GM20431 (cell line): Measurements from ENCODE around the gene ZNF18.
"Not testable (repeated sequence)": the region's sequence is repeated elsewhere in the genome, so short reads cannot be mapped to it uniquely, and the experiment has no call there.

Experiments used
- in situ Hi-C: fragments of 300-500 bp; cut with MseI, MboI; formaldehyde crosslinking; loops from one replicate; pipeline ENCODE4 v1.15.0; 2020; ENCODE audit warnings: low sequenced_read_pairs; ENCODE audit not compliant: unreplicated experiment

ZNF18 gene

GRCh38 chr17:11986942-11987329 is 10.3 kb downstream of the ZNF18 start:
- in situ Hi-C loops = no loop called here

GRCh38 chr17:11986179-11986941 is 10.9 kb downstream of the ZNF18 start:
- in situ Hi-C loops = no loop called here

- in situ Hi-C loops = no loop called here
Observed at GRCh38 chr17:11981862-11982261, 15.4 kb downstream of the ZNF18 start.

- in situ Hi-C loops = no loop called here
Observed at GRCh38 chr17:11980813-11981212, 16.5 kb downstream of the ZNF18 start.

DNA sequence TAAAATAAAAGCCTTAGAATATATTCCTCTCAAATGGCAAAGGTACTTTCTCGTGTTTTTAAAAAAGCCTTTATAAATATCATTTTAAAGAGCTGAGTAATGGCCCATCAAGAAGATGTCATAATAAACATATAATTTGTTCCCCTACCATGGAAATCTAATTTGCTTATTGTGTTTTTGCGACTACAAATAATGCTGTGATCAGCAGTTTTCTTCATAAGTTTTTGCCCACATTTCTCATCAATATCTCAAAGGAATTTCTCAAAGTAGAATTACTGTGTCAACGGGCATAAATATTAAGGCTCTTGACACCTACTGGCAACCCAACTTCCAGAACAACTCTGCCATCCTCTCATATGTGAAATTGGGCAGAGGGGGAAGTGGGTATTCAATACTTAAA is 17.5 kb downstream of the ZNF18 start:
- in situ Hi-C loops = no loop called here

- in situ Hi-C loops = not testable (repeated sequence)
Observed at GRCh38 chr17:11972741-11973140, 24.5 kb downstream of the ZNF18 start.

DNA sequence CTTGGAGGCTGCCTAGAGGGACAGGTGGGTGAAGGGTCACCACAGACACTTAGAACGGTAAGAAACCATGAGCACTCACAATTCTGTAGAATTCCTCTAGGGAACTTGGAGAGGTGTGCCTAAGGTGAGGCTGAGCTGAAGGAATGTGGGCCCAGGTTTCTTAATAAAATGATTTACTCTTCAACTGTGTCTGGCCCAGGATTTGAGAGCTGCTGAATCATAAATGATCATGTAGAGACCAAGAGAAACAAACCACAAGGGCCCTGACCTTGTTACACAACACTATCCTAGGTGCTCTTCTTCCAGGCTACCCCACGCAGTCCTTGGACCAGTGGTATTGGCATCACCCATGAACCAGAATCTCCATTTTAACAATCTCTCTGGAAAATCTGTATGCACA is 27.7 kb downstream of the ZNF18 start:
- in situ Hi-C loops = no loop called here

DNA sequence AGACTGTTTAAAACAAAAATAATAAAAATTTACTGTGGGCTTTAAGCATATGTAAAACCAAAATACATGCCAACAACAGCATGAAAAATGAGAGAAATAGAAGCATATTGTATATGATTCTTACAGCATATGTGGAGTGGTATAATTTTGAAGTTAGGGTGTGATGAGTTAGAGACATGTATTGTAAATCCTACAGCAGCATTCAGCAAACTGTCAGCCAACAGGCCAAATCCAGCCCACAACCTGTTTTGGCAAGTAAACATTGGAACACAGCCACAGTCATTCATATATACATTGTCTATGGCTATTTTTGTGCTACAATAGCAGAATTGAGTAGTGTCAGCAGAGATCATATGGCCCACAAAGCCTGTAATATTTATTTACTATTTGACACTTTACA is 42.3 kb downstream of the ZNF18 start:
- in situ Hi-C loops = no loop called here

DNA sequence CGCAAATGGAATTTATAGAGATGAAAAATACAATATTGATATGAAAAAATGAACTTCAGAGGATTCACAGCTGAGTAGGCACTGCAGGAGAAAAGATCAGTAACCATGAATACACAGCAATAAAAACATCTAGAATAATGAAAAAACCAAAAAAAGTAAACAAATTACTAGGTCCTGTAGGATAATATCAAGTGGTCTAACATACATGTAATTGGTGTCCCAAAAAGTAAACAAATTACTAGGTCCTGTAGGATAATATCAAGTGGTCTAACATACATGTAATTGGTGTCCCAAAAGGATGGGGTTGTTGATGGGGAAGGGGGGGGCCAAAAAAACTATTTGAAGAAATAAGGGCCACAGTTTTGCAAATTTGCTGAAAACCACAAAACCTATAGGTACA is 43.4 kb downstream of the ZNF18 start:
- in situ Hi-C loops = no loop called here

- in situ Hi-C loops = no loop called here
Observed at GRCh38 chr17:11952610-11953009, 44.7 kb downstream of the ZNF18 start.

DNA sequence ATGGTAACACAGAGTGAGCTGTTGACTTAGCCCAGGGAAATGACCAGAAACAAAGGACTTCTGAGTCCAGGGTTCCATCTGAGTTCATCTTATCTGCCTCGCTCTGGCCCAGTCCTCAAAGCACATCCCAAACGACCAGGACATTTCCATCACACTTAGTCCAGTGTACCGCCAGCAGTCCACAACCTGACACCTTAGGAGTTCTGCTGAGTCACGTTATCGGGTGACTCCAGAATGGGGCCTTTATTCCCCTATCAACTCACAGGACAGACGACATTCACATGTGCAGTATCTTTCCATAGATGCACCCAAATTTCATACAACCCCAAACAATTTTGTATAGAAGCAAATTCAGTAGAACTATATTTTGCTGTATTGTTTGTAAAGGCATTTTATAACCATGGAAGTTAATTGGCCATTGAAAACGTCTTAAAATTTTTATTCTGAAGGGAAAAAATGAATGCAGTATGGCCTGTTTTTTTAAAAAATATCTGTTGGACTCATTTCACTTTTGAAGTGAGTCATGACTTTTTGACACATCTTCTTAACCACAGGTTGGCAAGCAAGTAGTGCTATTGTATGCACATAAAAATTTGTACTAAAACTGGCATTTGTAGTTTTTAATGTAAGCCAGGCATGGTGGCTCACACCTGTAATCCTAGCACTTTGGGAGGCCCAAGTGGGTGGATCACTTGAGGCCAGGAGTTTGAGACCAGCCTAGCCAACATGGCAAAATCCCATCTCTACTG is 46.3 kb downstream of the ZNF18 start:
- in situ Hi-C loops = no loop called here

DNA sequence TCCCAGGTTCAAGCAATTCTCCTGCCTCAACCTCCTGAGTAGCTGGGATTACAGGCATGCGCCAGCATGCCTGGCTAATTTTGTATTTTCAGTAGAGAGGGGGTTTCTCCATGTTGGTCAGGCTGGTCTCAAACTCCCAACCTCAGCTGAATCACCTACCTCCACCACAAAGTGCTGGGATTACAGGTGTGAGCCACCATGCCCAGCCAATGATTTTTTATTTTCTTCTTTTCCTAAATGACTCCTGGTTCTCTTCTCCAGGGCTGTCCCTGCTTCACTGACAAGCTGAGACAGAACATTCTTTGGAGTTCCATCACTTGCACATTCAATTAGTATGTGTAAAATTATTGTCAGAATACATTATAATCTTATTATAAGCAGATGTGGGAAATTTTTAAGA is 47.7 kb downstream of the ZNF18 start:
- in situ Hi-C loops = loop anchor here (25.0 kb wide), 1 partner anchor 1087 kb away; no protein-coding TSS in a partner anchor

DNA sequence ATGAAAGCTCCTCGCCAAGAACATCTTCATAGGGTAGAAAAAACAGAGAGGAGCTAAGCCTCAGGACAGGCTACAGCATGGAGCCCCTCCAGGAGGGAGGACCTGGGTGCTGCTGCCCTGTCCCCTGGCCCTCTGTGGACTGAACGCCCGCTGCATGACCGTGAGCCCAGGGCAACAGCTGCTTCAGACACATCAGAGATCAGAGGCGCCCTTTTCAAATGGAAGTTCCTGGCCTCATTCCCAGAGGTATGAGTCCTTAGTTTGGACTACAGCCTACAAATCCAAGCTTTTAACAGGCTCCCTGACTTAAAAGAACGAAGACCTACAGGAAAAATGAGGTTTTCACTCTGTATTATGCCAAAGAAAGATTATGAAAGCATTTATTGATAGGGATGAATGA is 48.5 kb downstream of the ZNF18 start:
- in situ Hi-C loops = loop anchor here (25.0 kb wide), 1 partner anchor 1086 kb away; no protein-coding TSS in a partner anchor

DNA sequence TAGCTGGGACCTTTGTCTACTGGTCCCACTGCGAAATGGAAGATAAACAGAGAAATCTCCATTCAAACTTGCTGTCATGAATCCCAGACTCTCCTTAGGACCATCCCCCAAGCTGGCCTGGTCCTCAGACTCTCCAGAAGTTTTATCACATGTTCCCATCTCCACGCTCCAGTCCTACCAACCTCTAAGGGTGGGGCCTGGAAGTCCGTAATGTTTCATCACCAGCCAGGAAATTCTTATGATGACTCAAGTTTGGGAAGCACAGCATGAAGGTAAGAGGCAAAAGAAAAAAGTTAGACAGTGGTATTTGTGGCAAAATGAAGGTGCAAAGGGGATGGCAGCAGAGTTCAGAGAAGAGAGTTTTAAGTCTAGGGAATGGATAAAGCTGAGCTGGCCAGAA is 52.7 kb downstream of the ZNF18 start:
- in situ Hi-C loops = loop anchor here (25.0 kb wide), 1 partner anchor 1082 kb away; no protein-coding TSS in a partner anchor

DNA sequence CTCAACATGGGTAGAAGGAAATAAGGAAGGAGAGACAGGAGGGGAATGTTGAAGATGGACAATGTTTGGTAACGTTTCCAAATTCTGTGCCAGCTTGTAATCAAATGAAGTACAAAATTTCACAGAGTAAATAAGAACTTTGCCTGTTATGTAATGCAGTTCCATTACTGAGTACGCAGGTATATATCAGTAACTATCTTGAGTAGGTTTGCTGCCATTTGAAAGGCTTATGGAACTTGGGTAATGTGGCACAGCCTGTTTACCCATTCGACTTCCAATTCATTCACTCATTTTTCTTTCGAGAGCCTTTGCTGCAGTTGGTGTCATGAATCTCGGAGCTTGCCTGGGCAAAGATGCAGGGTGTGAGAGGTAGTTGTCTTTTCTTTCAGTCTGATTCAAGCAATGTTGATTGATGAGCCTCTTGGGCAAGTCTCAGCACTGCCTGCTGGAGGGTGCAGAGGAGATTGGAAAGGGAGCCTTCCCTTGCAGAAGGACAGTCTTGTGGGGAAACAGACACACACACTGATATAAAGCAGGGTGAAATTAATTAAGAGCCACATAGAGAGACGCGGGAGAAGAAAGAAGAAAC is 53.4 kb downstream of the ZNF18 start:
- in situ Hi-C loops = loop anchor here (25.0 kb wide), 1 partner anchor 1082 kb away; no protein-coding TSS in a partner anchor

DNA sequence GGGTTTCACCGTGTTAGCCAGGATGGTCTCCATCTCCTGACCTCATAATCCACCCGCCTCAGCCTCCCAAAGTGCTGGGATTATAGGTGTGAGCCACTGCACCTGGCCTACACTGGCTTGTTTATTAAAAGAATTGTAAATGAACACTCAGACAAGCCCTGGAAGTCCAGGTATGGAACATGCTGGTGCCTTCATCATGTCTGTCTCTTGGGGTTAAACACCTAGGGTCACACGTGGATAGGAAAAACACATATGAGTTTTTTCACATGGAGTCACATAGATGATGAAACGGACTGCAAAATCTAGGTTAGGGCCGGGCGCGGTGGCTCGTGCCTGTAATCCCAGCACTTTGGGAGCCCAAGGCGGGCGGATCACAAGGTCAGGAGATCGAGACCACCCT is 54.2 kb downstream of the ZNF18 start:
- in situ Hi-C loops = loop anchor here (25.0 kb wide), 1 partner anchor 1081 kb away; no protein-coding TSS in a partner anchor

- in situ Hi-C loops = loop anchor here (25.0 kb wide), 1 partner anchor 1079 kb away; no protein-coding TSS in a partner anchor
Observed at GRCh38 chr17:11940904-11941303, 56.4 kb downstream of the ZNF18 start.

DNA sequence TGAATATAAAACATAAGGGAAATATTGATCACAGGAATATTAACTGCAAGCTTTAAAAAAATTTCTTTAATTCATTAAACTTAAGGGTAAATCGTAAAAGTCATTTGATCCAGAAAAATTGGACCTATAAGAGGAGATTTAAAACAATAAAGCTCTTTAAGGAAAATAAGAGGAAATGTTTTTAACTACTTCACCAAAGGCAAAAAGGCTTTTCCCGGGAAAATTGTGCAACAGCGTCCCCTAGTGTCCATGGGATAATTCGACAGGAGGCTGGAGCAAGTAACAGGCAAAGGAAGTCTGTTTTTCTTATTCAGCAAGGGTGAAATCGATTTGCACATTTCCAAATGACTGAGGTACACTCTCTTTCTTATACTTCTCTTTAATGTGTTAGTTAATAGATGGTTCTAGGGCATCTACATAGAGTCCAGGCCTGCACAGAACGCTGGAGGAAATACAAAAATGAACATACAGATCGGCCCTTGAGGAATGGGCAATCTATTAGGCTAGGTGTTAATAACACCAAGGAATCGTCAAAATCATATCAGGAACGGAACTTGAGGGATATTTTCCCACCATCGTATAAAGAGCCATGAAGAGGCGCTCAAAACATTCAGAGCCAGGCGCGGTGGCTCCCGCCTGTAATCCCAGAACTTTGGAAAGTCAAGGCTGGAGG is 61.4 kb downstream of the ZNF18 start:
- in situ Hi-C loops = loop anchor here (25.0 kb wide), 1 partner anchor 1074 kb away; no protein-coding TSS in a partner anchor

DNA sequence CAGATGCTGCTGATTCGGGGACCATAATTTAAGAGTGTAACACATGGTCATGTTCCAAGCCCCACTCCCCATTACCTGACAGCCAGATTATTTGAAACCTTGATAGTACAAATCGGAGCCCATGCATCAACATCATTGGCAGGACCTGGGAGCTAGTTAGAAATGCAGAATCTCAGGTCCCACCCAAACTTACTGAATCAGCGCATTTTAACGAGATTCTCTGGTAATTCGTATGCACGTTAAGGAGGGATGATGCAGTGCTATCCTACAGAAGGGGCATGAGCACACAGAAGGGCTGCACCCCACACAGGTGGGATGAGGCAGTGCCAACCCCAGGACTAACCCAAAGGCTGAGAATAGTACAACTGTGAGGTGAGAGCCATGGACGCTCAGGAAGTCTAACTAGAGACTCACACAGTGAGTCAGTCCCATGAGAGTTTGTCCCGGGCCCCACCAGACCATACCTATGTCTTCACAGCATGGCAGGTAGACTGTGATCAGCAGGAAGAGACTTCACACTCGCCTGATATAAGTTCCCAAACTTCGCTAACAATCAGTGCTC is 64.9 kb downstream of the ZNF18 start:
- in situ Hi-C loops = loop anchor here (25.0 kb wide), 1 partner anchor 1070 kb away; no protein-coding TSS in a partner anchor

DNA sequence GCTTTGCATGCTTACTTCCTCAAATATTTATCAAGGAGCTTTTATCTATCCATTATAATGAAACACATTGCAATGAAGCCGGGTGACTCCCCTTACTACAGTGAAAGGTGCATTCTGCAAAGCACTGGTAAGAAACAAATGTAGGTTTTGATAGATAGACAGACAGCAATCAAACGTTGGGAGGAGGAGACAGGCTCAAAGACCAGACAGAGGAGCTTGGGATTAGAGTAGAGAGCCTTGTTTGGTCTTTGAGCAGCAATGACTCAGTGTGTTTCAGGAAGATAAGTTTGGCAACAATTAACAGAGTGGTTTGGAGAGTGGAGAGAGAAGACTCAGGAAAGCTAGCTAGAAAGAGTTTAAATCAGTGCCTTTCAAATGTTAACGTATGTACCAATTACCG is 68.8 kb downstream of the ZNF18 start:
- in situ Hi-C loops = loop anchor here (25.0 kb wide), 1 partner anchor 1066 kb away; no protein-coding TSS in a partner anchor
